GM21723 (cell line): ENCODE data around the gene PTPRCAP.
"Not testable (repeated sequence)": the region's sequence is repeated elsewhere in the genome, so short reads cannot be mapped to it uniquely, and the experiment has no call there.

Experiments used
- ATAC-seq: cut with Tn5 transposase; IDR thresholded peaks from one replicate; pipeline ENCODE4 v1.9.1; 2021; ENCODE audit warnings: mild to moderate bottlenecking, moderate library complexity; ENCODE audit not compliant: unreplicated experiment

PTPRCAP gene

GRCh38 chr11:67465530-67465929 lies 28.0 kb upstream of the PTPRCAP start:
- ATAC-seq: not testable (repeated sequence)

- ATAC-seq: no peak
Measured at GRCh38 chr11:67465189-67465510, 27.7 kb upstream of the PTPRCAP start.

- ATAC-seq: peak; percentile 51
Measured at GRCh38 chr11:67464411-67465188, 27.1 kb upstream of the PTPRCAP start.

GRCh38 chr11:67463680-67464410 lies 26.4 kb upstream of the PTPRCAP start:
- no peak for ATAC-seq

GRCh38 chr11:67463186-67463585 lies 25.7 kb upstream of the PTPRCAP start:
- no peak for ATAC-seq

GRCh38 chr11:67458266-67458665 lies 20.8 kb upstream of the PTPRCAP start:
- no peak for ATAC-seq

GRCh38 chr11:67457453-67457852 lies 20.0 kb upstream of the PTPRCAP start:
- no peak for ATAC-seq

GRCh38 chr11:67456068-67456705 lies 18.7 kb upstream of the PTPRCAP start:
- ATAC-seq: no peak

- ATAC-seq: no peak
Measured at GRCh38 chr11:67455054-67455453, 17.6 kb upstream of the PTPRCAP start, which contains the start of gene CABP4. Gene CABP4 (plus strand): TSS chr11:67455354. CDS start chr11:67455424, 70 bp downstream.

GRCh38 chr11:67453816-67454732 lies 16.6 kb upstream of the PTPRCAP start:
- no peak for ATAC-seq

- no peak for ATAC-seq
Measured at GRCh38 chr11:67452141-67452952, 14.9 kb upstream of the PTPRCAP start, which contains the start of gene GPR152. Gene GPR152 (minus strand): TSS chr11:67452729. CDS start chr11:67452724, 5 bp downstream.

- no peak for ATAC-seq
Measured at GRCh38 chr11:67451658-67451976, 14.1 kb upstream of the PTPRCAP start.

GRCh38 chr11:67450796-67451657 lies 13.5 kb upstream of the PTPRCAP start:
- no peak for ATAC-seq

- ATAC-seq: no peak
Measured at GRCh38 chr11:67449116-67449844, 11.8 kb upstream of the PTPRCAP start.

- no peak for ATAC-seq
Measured at GRCh38 chr11:67448220-67448609, 10.7 kb upstream of the PTPRCAP start.

GRCh38 chr11:67445515-67445914 lies 8.0 kb upstream of the PTPRCAP start:
- ATAC-seq: no peak

GRCh38 chr11:67442504-67443404 lies 5.3 kb upstream of the PTPRCAP start:
- no peak for ATAC-seq
